GM21717 (cell line): ENCODE measurements around the gene MAP3K20.
A peak's percentile ranks its signal among the peaks of the same experiment; 100 is the strongest.

Experiments
- ATAC-seq: cut with Tn5 transposase; IDR thresholded peaks from one replicate; pipeline ENCODE4 v1.9.1; 2021; ENCODE audit warnings: mild to moderate bottlenecking, moderate library complexity; ENCODE audit not compliant: unreplicated experiment

MAP3K20 gene

DNA sequence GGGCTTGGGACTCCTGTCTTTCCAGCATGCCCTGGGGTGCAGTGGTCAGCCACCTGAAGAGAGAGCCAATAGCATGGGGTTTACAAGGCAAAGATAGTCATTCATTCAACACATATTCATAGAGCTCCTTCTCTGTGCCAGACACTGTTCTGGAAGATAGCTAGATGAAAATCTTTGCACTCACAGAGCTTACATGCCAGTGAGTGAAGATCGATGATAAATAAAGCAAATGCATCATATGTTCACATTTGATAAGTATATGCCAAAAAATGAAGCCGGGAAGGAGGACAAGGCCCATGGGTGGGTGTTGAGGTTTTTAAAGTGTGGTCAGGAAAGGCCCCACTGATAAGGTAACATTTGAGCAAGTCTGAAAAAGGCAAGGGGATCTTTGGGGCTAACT, 148.2 kb downstream of the MAP3K20 start:
- ATAC-seq: no peak

DNA sequence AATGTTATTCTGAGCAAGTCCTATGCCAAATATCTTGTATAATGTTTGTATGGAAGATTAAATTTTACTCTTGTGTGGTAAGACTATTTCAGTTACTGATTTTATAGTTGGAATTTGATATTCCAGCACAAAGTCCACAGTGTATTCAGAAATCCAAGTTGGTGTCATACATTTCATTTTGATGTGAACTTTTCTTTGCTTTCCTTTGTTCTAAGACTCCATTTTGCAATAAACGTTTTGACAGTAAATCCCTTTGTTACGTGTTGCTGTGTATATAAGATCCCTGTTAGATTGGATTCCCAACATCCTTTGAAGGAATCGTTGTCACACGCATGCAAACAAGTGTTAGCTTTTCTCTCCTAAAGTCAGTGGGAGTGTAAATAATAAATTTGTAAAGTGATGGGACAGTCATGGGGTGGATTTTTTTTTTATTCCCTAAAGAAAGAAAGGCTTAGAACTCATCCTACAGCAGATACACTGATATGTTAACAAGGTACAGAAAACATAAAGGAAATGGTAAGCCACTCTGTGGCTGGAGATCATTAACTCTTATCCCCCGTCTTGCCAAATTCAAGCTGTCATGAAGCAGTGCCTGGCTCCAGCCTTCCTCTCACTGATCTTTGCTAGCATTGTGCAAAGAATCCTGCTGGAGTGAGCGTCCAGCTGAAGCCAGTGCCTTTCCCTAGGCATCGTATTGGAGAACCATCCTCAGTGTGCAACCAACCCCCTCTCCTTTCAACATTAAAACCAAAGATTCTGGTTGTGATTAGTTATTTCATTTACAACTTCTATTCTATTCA, 151.5 kb downstream of the MAP3K20 start:
- no peak for ATAC-seq

DNA sequence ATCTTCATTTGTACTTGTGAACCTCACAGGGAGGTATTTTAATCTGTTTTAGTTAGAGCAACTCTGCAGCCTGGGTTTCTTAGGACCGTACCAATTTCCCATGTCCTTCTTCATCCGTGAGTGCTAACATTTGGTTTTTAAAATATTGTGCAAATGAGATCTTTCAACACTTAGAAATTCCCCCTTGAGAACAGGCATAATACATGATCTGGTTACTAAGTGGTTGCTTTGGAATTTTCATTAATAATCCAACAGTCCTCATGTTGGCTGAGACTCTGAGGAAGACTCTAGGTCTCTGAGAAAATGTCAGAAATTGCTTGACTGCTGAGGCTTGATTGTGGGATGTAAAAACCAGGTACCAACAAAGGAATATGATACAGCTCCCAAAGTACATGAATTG, 153.4 kb downstream of the MAP3K20 start:
- no peak for ATAC-seq

DNA sequence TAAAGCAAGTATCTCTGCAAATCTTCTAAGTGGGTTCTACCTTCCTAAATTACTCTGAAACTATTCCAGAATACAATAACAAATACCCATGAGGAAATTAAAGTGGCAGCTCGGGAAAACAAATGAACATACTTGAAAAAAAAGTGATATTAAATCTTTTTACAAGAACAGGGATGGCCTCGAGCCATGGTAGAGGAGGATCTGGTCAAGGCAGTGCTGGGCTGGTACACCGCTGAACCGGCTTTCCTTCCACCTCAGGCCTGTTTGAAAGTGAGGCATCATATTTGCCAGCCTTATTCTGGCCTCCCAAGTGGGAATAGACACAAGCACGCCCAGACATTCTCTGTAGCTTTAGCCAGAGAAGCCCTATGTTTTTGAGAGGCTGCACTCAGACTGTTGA, 154.5 kb downstream of the MAP3K20 start:
- no peak for ATAC-seq

DNA sequence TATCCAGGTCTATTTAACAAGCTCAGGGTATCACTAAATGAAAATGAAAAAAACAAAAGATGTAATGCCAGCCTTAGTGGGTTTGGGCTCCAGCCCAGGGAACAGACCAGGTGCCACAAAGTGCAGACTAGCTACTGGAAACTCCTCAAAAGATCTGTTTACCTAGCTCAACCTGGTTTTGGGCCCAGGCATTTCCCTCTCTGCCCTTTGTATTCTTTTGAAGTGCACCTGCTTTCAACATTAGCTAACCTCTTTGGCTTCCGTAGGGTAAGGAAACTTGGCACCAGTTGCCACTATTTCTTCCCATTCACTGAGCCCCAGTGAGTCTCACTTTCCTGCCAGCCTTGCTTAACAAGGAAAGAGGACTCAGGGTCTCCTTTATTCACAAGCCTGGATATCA, 155.4 kb downstream of the MAP3K20 start:
- ATAC-seq: no peak

DNA sequence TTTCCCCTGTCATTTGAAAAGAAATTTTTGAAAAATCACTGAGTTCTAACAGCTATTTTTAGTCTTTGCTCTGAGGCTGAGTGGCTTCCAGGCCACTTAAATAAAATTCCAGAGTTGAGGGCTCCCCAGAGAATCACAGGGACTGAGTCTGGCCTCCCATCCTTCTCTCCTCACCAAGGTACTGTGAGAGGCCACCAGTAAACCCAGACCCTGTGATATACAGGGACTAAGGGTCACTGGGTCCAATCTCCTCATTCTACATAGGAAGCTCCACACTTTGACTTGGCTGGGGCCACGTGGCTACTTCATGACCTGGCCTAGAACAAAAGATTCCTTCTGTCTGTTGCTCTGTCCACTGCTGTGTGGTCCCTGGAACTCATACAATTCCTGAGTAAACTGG, 155.8 kb downstream of the MAP3K20 start:
- no peak for ATAC-seq

DNA sequence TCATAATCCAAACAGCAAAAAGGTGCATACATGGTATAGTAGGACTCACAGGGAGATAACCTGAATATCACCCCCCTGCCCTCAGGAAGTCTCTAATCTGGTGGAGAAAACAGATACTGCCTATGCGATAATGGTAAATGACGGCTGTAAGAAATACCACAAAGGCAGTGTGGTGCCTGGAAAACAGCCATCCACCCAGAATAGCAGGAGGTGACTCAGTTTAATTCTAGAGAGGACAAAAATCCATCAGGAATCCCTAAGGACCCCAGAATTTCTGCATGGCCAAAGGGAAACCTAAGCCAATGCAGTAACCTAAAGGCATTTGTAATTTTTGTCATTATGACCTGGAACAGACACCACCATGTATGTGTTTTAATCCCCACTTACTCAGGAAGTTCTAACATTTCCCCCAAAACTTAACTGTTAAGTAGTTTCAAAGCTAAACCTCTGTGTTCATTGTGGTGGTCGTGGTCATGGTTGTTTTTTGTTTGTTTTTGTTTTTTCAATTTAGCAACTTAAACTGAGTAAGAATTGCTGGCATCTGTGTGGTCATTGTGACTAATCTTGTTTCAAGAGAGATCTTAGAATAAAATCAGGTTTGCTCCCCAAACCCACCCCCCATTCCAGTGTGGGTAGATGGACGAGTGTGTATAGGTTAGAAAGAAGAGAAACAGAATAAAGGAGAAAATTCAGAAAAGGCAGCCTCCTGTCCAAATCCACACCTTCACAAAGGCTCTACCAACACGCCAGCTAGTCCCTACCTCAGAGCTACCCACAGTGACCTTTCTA, 157.5 kb downstream of the MAP3K20 start:
- ATAC-seq: no peak

DNA sequence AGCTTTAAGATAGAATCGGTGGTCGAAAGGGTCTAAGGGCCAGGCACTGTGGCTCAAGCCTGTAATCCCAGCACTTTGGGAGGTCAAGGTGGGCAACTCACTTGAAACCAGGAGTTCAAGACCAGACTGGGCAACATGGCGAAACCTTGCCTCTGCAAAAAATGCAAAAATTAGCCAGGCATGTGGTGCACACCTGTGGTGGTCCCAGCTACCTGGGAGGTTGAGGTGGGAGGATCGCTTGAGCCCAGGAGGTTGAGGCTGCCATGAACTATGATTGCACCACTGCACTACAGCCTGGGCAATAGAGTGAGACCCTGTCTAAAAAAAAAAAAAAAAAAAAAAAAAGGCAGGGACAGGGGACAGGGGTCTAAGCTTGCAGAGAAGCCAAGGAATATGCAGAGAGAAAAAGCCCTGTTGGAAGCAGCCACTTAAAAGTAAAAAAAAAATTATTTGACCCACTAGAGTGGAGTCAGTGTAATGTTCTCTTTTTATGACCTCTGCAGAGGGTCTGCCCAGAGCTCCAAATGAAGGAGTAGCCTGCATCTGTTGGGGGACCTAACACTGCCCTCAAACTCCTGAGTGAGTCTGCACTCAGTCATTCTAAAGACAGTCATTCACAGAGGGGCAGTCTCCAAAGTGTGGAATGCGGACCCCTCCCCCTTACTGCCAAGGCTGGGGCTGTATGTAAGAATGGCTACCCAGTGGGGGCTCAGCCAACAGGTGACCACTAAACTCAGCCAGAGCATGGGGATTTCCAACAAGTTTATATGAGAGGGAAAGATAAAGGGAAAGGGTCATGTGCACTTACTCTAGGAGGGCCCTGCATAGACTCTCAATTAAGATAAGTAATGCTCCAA, 160.5 kb downstream of the MAP3K20 start:
- no peak for ATAC-seq

DNA sequence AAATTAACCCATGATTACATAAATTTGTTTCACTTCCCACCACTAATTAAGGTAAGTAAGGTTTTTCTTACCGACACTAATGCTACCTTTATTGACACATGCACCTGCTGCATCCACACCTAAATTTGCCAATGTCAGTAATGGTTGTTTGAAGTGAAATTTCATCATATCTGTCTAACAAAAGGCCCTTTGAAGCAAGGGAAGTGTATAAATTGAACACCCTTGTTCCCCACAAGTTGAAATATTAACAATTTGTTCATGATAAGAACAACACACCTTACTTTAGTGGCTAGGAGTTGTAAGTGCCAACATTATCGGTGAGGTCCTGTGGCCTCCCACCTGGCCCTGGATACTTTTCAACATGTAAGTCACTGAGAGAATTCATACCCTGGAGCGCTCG, 162.7 kb downstream of the MAP3K20 start:
- no peak for ATAC-seq

DNA sequence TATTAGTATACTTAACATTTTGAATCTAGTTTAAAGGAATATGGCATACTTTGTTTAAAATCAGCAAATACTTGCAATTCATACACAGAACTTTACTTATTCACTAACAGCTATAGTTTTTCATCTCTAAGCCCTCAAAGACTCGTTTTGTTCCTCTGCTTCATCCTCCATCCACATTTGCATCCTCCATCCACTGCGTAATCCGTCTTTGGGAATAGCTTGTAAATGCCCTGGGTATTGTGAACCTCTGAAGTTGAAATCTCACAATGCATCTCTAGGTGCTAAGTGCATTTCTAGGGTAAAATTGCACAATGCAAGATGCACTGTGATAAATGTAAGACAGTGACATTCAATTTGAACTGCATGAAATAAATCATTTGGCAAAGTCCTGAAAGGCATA, 163.2 kb downstream of the MAP3K20 start:
- no peak for ATAC-seq

DNA sequence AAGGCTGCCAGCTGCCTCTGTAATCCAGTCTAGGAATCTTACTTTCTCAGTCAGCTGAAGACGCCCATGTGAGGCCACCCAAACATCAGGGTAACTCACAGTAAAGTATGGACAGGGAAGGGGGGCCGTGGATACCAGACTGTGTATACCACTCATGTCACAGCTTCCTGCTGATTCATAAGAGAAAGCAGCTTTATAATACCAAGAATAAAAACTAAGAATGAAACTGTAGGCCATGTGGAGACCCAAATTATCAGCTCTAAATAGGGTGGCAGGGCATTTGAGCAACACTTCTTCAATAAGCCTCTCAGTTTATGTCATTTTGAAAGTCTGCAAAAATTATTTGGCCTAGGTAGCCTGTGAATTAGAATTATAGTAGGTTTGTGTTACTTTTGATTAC, 164.0 kb downstream of the MAP3K20 start:
- peak; percentile 95 for ATAC-seq

DNA sequence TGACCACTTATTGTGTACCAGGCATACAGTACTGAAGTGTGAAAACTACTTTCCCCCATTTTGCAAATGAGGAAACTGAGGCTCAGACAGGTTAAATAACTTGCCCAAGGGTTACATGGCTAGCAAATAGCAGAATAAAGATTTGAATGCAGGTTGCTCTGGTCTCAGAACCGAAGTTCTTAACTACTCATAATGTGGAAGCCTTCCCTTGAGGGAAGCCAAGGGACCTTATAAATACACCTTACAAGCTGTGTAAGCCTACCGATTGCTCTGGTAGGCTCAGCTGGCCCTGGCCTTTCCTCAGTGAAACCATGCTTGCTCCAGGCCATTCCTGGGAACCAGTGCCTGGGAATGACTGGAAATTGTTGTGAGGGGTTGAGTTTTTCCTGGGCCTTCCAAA, 164.4 kb downstream of the MAP3K20 start:
- ATAC-seq: peak; percentile 15

DNA sequence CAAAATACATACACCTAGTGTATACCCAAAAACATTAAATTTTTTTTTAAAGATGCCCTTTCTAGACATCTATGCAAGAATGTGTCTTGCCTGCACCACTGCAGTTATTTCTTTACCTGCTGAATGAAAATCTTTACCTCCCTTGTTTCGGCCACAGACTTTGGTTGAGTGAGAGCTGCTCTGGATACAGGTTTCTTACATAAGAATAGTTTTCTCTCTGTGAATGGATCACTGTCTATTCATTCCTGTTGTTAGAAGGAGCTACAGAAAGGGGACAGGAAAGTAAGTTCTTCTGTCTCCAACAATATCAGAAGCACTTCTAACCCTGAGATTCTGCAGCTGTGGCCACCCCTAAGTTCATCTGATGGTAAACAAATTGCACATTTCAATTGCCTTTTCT, 166.0 kb downstream of the MAP3K20 start:
- ATAC-seq: no peak

DNA sequence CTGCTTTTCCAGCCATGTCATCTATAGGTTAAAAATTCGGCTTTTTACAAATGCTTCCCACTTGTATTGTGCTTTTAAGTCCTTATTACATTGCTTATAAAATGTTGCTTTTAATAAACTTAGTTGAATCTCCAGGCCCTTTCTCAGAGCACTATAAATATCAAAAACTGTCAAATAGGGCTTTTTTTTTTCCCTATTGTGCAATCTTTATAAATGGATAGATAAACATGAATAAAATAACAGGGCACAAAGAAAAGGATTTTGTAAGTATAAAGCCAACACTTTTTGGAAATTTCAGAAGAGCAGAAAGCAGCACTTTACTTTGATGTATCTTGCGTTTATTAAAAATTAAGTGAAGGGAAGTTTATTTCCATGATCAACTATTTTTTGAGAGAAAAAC, 171.5 kb downstream of the MAP3K20 start:
- no peak for ATAC-seq

DNA sequence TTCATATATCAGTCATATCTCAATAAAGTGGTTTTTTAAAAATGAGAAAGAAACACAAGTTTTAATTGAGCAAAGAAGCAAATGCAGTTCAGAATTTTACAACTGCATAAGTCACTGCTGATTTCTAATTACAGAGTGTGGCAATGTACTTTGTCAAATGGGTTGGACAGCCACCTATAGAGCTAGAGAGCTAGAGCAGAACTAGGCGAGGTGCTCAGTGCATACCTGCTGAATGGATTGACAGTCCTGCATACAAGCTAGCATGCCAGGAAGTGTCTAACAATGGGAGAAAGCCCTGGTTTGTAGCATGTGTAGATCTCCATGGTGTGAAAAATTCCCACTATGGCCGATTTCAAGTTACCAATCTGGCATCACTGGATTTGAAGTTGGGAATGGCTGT, 172.7 kb downstream of the MAP3K20 start:
- ATAC-seq: no peak

DNA sequence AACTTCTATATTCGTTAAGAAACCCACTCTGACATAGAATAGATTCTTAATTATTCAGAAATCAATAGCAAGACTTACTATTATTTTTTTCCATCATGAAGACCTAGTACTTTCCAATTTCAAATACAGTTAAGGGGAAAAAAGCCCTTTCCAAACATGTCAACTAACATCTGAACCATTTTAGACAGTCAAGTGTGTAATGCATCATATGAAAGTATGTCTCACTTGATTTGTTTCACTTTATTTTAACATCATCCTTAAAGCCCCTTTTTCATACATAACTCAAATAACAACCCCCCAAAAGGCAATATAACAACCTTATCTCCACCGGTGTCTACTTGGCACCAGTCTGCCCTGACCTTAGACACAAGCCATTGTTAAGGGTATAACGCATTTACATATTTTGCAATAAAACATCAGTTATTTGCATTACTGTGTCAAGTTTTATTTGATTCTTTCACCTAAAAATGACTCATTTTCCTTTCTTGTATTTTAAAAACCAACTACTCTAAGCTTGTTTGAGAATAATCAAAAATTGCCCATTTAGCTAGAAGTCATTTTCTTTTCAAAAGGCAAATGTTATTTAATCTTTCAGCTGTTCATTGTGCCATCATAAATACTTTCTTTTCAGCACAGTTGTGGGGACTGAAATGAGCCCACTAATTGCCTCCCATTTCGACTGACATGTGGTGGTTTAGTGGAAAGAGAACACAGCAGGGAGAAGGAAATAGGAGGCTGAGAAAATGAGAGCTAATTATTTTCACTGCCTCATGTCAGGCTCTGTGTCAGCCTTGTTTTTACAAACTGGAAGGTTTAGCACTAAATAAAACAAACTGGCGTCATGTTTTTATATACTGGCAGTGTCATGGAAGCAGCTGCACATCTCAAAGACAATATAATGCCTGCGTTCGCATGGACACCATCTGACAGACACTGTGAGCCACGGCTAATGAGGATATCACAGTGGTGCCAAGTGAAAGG, 174.3 kb downstream of the MAP3K20 start:
- ATAC-seq: no peak

DNA sequence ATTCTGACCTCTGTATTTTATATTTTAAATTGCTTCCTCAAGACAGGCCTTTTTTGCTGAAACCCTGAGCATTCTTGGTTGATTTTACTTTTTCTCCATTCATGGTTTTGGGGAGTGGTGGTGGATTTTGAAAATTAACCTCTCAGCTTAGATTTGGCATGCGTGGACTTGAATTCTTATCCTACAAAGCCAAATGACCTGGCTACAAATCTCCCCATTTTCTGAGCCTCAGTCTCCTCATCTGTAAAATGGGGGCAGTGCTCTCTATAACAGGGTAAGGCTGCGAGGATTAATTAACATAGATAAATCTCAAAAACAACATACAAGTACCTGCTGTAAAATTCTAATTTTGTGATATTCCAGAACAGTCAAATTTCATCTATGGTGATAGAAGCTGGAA, 175.6 kb downstream of the MAP3K20 start:
- ATAC-seq: no peak

DNA sequence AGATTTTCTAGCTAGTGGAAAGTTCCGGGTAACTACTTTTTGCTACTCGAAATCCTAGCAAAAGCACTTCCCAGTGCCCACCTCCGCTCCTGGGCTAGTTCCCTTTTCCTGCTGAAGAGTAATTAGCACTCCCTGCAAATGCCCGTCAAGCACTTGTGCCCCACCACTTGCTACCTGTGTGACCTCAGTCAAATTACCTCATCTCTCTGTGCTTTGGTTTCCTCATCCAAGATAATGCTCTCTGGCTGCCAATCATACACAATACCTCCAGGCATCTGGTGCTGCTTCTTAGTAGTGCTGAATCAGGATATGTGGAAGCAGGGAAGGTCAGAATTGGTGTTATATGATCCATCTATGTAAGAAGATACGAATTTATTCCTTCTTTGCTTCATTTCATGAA, 176.9 kb downstream of the MAP3K20 start:
- no peak for ATAC-seq

DNA sequence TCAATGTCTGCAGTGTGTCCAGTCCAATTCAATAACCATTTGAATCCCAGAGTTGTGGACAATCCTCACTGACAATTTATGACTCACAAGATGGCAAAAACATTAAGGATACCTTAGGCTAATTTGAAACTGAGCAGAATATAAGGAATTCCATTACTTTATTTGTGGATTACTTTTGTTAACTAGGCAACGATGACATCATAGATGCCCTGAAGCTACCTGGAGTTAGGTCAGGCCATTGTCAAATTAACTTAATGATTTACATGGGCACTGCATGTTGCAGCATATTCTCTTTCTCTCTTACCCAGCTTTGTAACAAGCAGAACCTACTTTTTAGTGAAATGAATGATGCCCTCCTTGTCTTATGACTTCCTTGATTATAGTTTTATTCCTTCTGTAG, 179.0 kb downstream of the MAP3K20 start:
- ATAC-seq: no peak

DNA sequence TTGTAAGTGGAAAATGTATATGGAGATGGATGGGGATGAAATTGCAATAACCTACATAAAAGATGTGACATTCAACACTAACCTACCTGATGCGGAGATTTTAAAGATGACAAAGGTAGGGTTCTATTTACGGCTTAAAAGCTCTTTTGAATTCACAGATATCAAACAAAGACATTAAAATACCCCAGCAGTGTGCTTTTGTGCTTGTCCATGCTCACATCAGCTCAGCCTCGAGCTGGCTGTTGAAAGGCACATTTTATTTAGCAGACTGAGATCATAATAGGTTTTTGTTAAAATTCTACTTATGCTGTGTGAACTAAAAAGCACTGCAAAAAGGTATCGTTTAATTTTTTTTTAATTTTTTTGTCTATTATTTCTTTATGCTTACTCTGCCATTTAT, 183.1 kb downstream of the MAP3K20 start:
- no peak for ATAC-seq
